ENCODE results near the gene AGO1. TPM values are rescaled to one million over a fixed set of nuclear protein-coding genes. Genes with fewer than 3 reads are reported as not detected.
"Not testable (repeated sequence)": the region's sequence is repeated elsewhere in the genome, so short reads cannot be mapped to it uniquely, and the experiment has no call there.

The AGO1 gene
- total and polyA plus RNA-seq, 8 donors: 20.8 to 29.7 (median 22.3) TPM

GRCh38 chr1:35885961-35886558 is 3.1 kb downstream of the AGO1 start:
- Histone ChIP-seq H3K36me3 (peaks cover 0 to 24% of the 10 kb centered on the region in 2 donors), H3K9me3 (no peaks in the 10 kb centered on the region), H3K27ac (no peak overlapping the region), H3K4me1 (peaks cover 0 to 55% of the 10 kb centered on the region in 2 donors), H3K27me3 (no peaks in the 10 kb centered on the region), H3K4me3 (no peak overlapping the region)
- intact Hi-C loops (cut with DNase I): no loop called here
- TF ChIP-seq, protein P1, sequence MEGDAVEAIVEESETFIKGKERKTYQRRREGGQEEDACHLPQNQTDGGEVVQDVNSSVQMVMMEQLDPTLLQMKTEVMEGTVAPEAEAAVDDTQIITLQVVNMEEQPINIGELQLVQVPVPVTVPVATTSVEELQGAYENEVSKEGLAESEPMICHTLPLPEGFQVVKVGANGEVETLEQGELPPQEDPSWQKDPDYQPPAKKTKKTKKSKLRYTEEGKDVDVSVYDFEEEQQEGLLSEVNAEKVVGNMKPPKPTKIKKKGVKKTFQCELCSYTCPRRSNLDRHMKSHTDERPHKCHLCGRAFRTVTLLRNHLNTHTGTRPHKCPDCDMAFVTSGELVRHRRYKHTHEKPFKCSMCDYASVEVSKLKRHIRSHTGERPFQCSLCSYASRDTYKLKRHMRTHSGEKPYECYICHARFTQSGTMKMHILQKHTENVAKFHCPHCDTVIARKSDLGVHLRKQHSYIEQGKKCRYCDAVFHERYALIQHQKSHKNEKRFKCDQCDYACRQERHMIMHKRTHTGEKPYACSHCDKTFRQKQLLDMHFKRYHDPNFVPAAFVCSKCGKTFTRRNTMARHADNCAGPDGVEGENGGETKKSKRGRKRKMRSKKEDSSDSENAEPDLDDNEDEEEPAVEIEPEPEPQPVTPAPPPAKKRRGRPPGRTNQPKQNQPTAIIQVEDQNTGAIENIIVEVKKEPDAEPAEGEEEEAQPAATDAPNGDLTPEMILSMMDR (IDR thresholded peaks at IDR 0.05): no peak
- ATAC-seq (no peak), DNase-seq (no peak)

DNA sequence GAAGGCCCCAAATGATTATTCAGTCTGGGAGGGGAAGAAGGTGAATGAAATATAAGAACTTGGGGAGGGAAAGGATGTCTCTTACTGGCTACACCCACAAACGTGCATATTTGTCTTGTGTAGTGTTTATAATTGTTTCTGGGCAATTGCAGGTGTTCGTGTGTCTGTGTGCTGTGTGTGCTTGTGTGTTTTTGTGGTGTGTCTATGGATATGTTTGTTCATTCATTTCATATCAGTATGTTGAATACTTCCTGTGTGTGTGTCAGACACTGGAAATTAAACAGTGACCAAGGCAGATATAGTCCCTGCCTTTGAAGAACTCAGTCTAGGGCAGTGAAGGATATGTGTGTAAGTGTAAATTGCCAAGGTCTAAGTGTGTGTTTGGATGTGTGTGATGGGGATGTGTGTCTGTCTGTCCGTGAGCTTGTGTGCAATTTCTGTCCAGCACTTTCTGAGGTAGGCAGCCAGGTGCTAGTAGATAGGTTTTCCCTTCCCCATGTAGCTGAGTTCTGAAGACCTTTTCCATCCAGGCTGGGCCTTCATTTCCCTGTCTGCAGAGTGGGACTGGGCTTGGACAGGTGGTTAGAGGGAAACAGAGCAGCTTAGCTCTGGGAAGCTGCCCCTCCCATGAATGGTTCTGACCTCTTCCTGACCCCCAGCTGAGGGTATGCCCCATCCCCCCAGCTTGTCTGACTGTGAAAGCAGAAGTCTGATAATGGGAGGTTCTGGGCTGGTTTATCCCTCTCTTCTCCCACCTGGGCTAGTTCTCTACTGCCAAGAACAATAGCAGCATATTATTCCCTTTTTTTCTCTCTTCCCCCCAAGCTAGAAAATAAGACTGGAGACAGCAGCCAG is 3.8 kb downstream of the AGO1 start:
- Histone ChIP-seq H3K4me1 (peaks cover 0 to 55% of the 10 kb centered on the region in 2 donors), H3K27me3 (no peaks in the 10 kb centered on the region), H3K4me3 (no peak overlapping the region), H3K27ac (peak overlapping the region in 1 of 2 donors; percentile 18), H3K36me3 (peaks cover 0 to 27% of the 10 kb centered on the region in 2 donors), H3K9me3 (no peaks in the 10 kb centered on the region)
- TF ChIP-seq, protein P1 (IDR thresholded peaks at IDR 0.05): no peak
- intact Hi-C loops (cut with DNase I): no loop called here
- ATAC-seq (no peak), DNase-seq (no peak)

- Histone ChIP-seq H3K36me3 (peaks cover 0 to 34% of the 10 kb centered on the region in 2 donors), H3K27ac (peak overlapping the region in 1 of 2 donors; percentile 18), H3K27me3 (no peaks in the 10 kb centered on the region), H3K4me3 (no peak overlapping the region), H3K4me1 (peaks cover 0 to 54% of the 10 kb centered on the region in 2 donors), H3K9me3 (no peaks in the 10 kb centered on the region)
- no peak for DNase-seq
- intact Hi-C loops (cut with DNase I): no loop called here
- ATAC-seq: no peak
- TF ChIP-seq, protein P1 (IDR thresholded peaks at IDR 0.05): no peak
Measured at GRCh38 chr1:35887508-35887907, 4.5 kb downstream of the AGO1 start.

GRCh38 chr1:35888255-35888654 is 5.2 kb downstream of the AGO1 start:
- peaks cover 0 to 42% of the 10 kb centered on the region in 2 donors for H3K36me3 ChIP-seq

DNA sequence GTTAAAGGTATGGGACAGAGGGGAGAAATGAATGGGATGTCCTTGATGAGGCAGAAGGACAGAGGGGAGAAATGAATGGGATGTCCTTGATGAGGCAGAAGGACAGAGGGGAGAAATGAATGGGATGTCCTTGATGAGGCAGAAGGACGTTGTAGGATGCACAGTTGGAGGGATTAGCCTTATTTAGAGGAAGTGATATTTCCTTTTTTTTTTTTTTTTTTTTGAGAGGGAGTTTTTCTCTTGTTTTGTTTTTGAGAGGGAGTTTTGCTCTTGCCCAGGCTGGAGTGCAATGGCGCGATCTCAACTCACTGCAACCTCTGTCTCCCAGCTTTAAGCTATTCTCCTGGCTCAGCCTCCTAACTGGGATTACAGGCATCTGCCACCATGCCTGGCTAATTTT is 6.0 kb downstream of the AGO1 start:
- H3K9me3 ChIP-seq; H3K27me3 ChIP-seq; ATAC-seq; H3K27ac ChIP-seq; DNase-seq; intact Hi-C loops (cut with DNase I); H3K4me3 ChIP-seq: not testable (repeated sequence)
- Histone ChIP-seq H3K36me3 (peaks cover 0 to 49% of the 10 kb centered on the region in 2 donors), H3K4me1 (peaks cover 0 to 50% of the 10 kb centered on the region in 2 donors)

More at GRCh38 chr1:35888255-35888654, 5.2 kb downstream of the AGO1 start:
- TF ChIP-seq, protein P1 (IDR thresholded peaks at IDR 0.05): no peak
- Histone ChIP-seq H3K9me3 (no peaks in the 10 kb centered on the region), H3K4me1 (peaks cover 0 to 50% of the 10 kb centered on the region in 2 donors), H3K27me3 (no peaks in the 10 kb centered on the region), H3K27ac (no peak overlapping the region), H3K4me3 (no peak overlapping the region)
- no peak for ATAC-seq
- intact Hi-C loops (cut with DNase I): no loop called here
- no peak for DNase-seq

All from left lung (tissue), 10 donors.